HUES64 (cell line): ENCODE results near the gene OR5AR1. TPM values are rescaled to one million over a fixed set of nuclear protein-coding genes. Genes with fewer than 3 reads are reported as not detected.
A peak's percentile ranks its signal among the peaks of the same experiment; 100 is the strongest.
"Not testable (repeated sequence)": the region's sequence is repeated elsewhere in the genome, so short reads cannot be mapped to it uniquely, and the experiment has no call there.

Experiments used
- H3K27ac ChIP-seq: 2 replicates; pipeline ENCODE4 v1.7.0; 2013; ENCODE audit warnings: low read depth, low read length, inconsistent platforms
- H3K27me3 ChIP-seq: 2 replicates; pipeline ENCODE4 v1.6.1; 2013; ENCODE audit warnings: mild to moderate bottlenecking, low read length; ENCODE audit not compliant: insufficient read depth
- H3K36me3 ChIP-seq: 2 replicates; pipeline ENCODE4 v1.6.1; 2013; ENCODE audit warnings: mild to moderate bottlenecking, low read length; ENCODE audit not compliant: insufficient read depth
- H3K4me1 ChIP-seq: 2 replicates; pipeline ENCODE4 v1.6.1; 2013; ENCODE audit warnings: mild to moderate bottlenecking, low read length, moderate library complexity; ENCODE audit not compliant: insufficient read depth
- H3K4me3 ChIP-seq: 2 replicates; pipeline ENCODE4 v1.5.1; 2013; ENCODE audit warnings: mild to moderate bottlenecking, low read length, moderate library complexity
- H3K9ac ChIP-seq: 2 replicates; pipeline ENCODE4 v1.6.1; 2013; ENCODE audit warnings: mild to moderate bottlenecking, low read depth, low read length
- H3K9me3 ChIP-seq: 2 replicates; pipeline ENCODE4 v1.6.1; 2013; ENCODE audit warnings: low read depth, low read length; ENCODE audit not compliant: insufficient read depth
- WGBS: fragments of 150-250, 120-280 bp; methylation state at CpG from one replicate; pipeline ENCODE4 v1.1.7; 2013; ENCODE audit warnings: missing lambda C conversion rate; 5-methylcytosine and 5-hydroxymethylcytosine counted together
- polyA plus RNA-seq, 2 experiments: library from polyadenylated mRNA; stranded (reverse); fragments of 50-300 nt; gene quantifications; one replicate each; pipeline ENCODE4 v1.2.3, GENCODE V29; 2013

Gene OR5AR1
- polyA plus RNA-seq (2013, experiment 1 of 2): not detected
- polyA plus RNA-seq (2013, experiment 2 of 2): not detected

DNA sequence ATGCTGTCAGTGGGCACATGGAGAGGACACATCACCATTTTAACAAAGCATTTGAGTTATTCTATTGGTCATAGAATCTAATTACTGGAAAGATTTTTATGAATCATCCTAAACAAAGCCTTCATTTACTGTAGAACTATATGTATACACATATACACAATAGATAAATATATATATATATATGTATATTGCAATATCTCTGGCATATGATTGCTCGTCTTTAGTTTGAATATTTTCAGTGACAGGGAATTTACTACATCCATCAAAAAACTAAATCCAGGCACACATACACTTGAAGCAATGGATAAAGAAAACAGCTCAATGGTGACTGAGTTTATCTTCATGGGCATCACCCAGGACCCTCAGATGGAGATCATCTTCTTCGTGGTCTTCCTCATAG, at the start of gene OR5AR1:
Gene OR5AR1, plus strand, starts transcription at position 301 of the 400 bp plus-strand sequence. Its CDS starts 0 bp downstream, at position 301.
- no peak within 1 kb of the TSS for H3K27ac ChIP-seq
- no peak within 1 kb of the TSS for H3K4me3 ChIP-seq
- peaks cover 4% of the 10 kb centered on the region; the same call in 1 of the 2 replicates for H3K9me3 ChIP-seq
- no peaks in the 10 kb centered on the region for H3K27me3 ChIP-seq
- H3K4me1 ChIP-seq: peaks cover 28% of the 10 kb centered on the region
- H3K36me3 ChIP-seq: no peaks in the 10 kb centered on the region; the same call in 1 of the 2 replicates
- 100% methylated on average over 1 of the region's 2 CpGs for WGBS
- H3K9ac ChIP-seq: no peak within 1 kb of the TSS

DNA sequence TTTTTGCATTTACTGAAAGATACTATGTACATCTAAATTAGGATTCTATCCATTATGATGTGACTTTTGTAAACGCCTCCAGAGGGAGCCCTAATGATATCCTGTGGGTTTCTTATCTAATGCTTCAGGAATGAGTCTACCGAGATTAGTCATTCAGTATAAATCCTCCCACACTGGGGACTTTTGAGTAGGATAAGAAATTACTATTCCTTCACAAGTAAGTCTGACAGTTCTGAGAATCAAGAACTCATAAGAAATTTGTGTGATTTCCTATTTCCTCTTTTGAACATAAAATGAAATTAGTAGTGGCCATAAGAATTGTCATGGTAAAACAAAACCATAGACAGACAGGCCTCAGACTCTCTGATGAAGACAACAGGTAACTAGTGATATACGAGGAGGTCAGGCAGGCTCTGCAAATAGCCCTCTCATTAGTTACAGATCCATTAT, 38.8 kb upstream of the OR5AR1 start:
- H3K9ac ChIP-seq: no peak overlapping the region
- 25% methylated on average over 1 of the region's 3 CpGs for WGBS
- peak overlapping the region; percentile 42; the same call in 1 of the 2 replicates for H3K27ac ChIP-seq
- peaks cover 10% of the 10 kb centered on the region; the same call in 1 of the 2 replicates for H3K4me1 ChIP-seq
- no peaks in the 10 kb centered on the region for H3K9me3 ChIP-seq
- no peak overlapping the region for H3K4me3 ChIP-seq
- no peaks in the 10 kb centered on the region for H3K27me3 ChIP-seq
- no peaks in the 10 kb centered on the region for H3K36me3 ChIP-seq

GRCh38 chr11:56625946-56626345, 37.5 kb upstream of the OR5AR1 start:
- no peaks in the 10 kb centered on the region for H3K27me3 ChIP-seq
- H3K4me1 ChIP-seq: peaks cover 10% of the 10 kb centered on the region; the same call in 1 of the 2 replicates
- no peaks in the 10 kb centered on the region for H3K36me3 ChIP-seq
- no peaks in the 10 kb centered on the region for H3K9me3 ChIP-seq
- no peak overlapping the region for H3K27ac ChIP-seq
- 100% methylated on average over 1 of the region's 2 CpGs for WGBS
- H3K4me3 ChIP-seq: no peak overlapping the region
- H3K9ac ChIP-seq: no peak overlapping the region

DNA sequence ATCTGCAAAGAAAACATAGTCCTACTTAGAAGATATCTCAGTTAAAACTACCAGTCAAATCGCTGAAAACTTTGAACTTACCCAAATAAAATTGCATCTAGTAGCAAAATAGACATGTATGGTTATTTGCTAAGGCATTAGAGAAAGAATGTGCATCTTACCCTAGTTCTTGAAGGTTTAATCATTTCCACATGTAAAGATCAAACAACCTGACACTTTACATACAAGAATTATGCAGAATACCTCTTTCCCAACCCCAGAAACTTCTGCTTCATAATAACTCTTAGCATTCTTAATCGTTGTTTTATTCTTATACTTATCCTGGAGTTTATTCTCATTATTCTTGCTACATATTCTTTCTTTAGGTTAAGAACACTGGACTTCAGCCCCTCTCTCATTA, 31.2 kb upstream of the OR5AR1 start:
- no peaks in the 10 kb centered on the region for H3K9me3 ChIP-seq
- 85% methylated on average over 2 of the region's 2 CpGs for WGBS
- H3K4me1 ChIP-seq: 0 out of 2 replicates have a peak, but pooled peaks cover 1% of the 10 kb centered on the region
- H3K36me3 ChIP-seq: no peaks in the 10 kb centered on the region
- no peak overlapping the region for H3K27ac ChIP-seq
- H3K9ac ChIP-seq: no peak overlapping the region
- no peak overlapping the region for H3K4me3 ChIP-seq
- H3K27me3 ChIP-seq: no peaks in the 10 kb centered on the region

DNA sequence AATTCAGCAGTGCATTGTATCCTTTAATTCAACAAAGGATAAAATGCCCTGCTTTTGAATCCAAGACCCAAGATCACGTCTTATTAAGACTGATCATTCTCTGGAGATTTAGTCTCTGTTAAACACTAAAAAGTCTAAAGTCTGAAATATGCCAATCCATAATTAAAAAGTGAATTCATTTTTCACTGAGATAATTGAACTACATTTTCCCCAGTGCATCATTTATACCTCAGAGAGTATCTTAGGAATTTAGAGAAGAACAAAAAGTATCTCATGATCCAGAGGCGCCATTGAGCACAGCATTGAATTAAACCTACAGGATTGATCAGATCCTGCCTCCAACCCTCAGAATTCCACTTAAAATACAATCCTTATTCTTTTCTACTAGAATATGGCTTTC, 26.6 kb upstream of the OR5AR1 start:
- H3K27me3 ChIP-seq: no peaks in the 10 kb centered on the region
- H3K27ac ChIP-seq: no peak overlapping the region
- H3K9ac ChIP-seq: no peak overlapping the region
- no peaks in the 10 kb centered on the region for H3K9me3 ChIP-seq
- no peaks in the 10 kb centered on the region for H3K4me1 ChIP-seq
- WGBS: 97% methylated on average over 2 of the region's 2 CpGs
- H3K36me3 ChIP-seq: no peaks in the 10 kb centered on the region
- H3K4me3 ChIP-seq: no peak overlapping the region

GRCh38 chr11:56637500-56637899, 26.0 kb upstream of the OR5AR1 start:
- no peak overlapping the region for H3K9ac ChIP-seq
- H3K9me3 ChIP-seq: no peaks in the 10 kb centered on the region
- no peaks in the 10 kb centered on the region for H3K4me1 ChIP-seq
- no peak overlapping the region for H3K27ac ChIP-seq
- WGBS: 88% methylated on average over 3 of the region's 3 CpGs
- no peak overlapping the region for H3K4me3 ChIP-seq
- no peaks in the 10 kb centered on the region for H3K27me3 ChIP-seq
- no peaks in the 10 kb centered on the region for H3K36me3 ChIP-seq

GRCh38 chr11:56642339-56642738, 21.1 kb upstream of the OR5AR1 start, which contains the start of gene OR5AP2:
TSS of gene OR5AP2 (minus strand) at chr11:56642439. CDS start at chr11:56642439, 0 bp downstream.
- H3K27ac ChIP-seq: no peak within 1 kb of the TSS
- no peaks in the 10 kb centered on the region for H3K36me3 ChIP-seq
- no peak within 1 kb of the TSS for H3K9ac ChIP-seq
- no peaks in the 10 kb centered on the region for H3K9me3 ChIP-seq
- no peak within 1 kb of the TSS for H3K4me3 ChIP-seq
- WGBS: 91% methylated on average over 2 of the region's 2 CpGs
- no peaks in the 10 kb centered on the region for H3K4me1 ChIP-seq
- no peaks in the 10 kb centered on the region for H3K27me3 ChIP-seq

- Histone ChIP-seq H3K4me1 (peaks cover 28% of the 10 kb centered on the region), H3K27me3 (no peaks in the 10 kb centered on the region), H3K9me3 (peaks cover 4% of the 10 kb centered on the region; the same call in 1 of the 2 replicates), H3K27ac (peak overlapping the region; percentile 97), H3K9ac (peak overlapping the region; percentile 48), H3K4me3 (peak overlapping the region; percentile 30), H3K36me3 (no peaks in the 10 kb centered on the region; the same call in 1 of the 2 replicates)
- 8% methylated on average over 2 of the region's 3 CpGs for WGBS
Measured at GRCh38 chr11:56659755-56660154, 3.7 kb upstream of the OR5AR1 start.

DNA sequence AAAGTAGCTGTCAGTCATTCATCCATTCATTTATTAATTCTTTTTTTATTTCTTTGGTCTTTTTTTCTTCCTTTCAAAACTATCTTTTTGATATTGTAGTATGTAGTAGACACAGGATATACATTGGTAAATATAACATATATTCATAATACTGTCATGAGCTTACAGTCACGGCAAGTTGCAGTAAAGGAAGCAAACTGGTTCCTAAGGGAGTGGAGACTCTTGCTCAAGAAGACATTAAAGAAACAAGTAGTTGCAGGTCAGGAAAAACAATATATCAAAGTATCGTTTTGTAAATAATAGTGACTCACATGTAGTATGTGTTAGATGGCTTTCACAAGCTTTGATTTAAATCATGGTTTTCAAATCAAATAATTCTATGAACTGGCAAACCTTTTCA, 7.5 kb downstream of the OR5AR1 start:
- H3K9me3 ChIP-seq: no peaks in the 10 kb centered on the region
- H3K9ac ChIP-seq: no peak overlapping the region
- no peak overlapping the region for H3K4me3 ChIP-seq
- no peaks in the 10 kb centered on the region for H3K36me3 ChIP-seq
- H3K27me3 ChIP-seq: no peaks in the 10 kb centered on the region
- WGBS: 100% methylated on average over 2 of the region's 2 CpGs
- no peak overlapping the region for H3K27ac ChIP-seq
- no peaks in the 10 kb centered on the region for H3K4me1 ChIP-seq

GRCh38 chr11:56688554-56689100, 25.1 kb downstream of the OR5AR1 start:
- peaks cover 4% of the 10 kb centered on the region; the same call in 1 of the 2 replicates for H3K4me1 ChIP-seq
- no peak overlapping the region for H3K4me3 ChIP-seq
- H3K27ac ChIP-seq: no peak overlapping the region
- WGBS: 100% methylated on average over 1 of the region's 1 CpG
- H3K27me3 ChIP-seq: no peaks in the 10 kb centered on the region
- no peaks in the 10 kb centered on the region for H3K36me3 ChIP-seq
- H3K9ac ChIP-seq: no peak overlapping the region
- H3K9me3 ChIP-seq: no peaks in the 10 kb centered on the region

DNA sequence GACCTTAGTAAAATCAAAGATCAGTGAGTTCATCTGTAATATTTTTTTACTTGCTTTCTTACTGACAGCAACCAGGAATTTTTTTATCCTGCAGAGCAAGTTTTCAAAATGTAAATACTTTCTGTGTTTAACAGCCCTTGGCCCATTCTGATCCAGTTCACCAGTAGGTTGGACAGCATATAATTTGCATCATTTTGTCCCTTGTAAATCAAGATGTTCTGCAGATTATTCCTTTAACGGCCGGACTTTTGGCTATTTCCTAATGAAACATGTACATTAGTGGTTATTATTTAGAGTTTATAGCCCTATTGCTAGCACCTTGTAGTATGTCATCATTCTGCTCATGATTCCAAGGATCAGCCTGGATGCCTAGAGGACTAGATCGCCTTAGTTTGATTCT, 27.7 kb downstream of the OR5AR1 start:
- H3K9ac ChIP-seq, H3K9me3 ChIP-seq, H3K27me3 ChIP-seq, H3K4me1 ChIP-seq, H3K27ac ChIP-seq, H3K4me3 ChIP-seq, H3K36me3 ChIP-seq: not testable (repeated sequence)
- 100% methylated on average over 2 of the region's 3 CpGs for WGBS
